Measurements from ENCODE around the gene COPZ2. TPM values are rescaled to one million over a fixed set of nuclear protein-coding genes. Genes with fewer than 3 reads are reported as not detected.
A peak's percentile ranks its signal among the peaks of the same experiment; 100 is the strongest.

Gene COPZ2
- total RNA-seq, 1 donor from 2014 or later: 50.6 TPM

DNA sequence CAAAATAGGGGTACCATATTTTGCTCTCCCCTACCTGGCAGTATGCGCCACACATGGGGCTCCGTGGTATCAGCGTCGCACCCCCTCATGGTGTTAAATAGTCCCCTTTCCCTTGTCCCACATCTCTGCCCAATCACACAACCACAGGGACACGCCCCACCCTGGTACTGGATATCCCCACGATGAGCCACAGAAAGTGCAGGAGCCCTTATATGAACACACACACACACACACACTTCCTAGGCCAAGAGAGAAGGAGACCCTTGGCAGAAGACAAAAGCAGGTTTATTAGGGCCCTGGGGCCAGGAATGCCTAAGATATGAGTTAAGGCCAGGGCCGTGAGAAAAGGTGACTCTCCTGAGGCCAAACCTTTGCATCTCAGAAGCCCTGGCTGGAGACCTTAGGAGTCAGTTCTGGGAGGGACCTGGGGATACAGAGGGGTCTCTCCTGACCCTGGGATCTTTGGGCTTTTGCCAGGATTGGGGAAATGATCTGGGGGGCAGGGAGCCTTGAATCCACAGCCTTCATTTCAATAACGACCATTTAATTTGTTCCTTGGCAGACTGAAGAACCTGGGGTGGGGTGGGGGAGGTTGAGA, 11.6 kb downstream of the COPZ2 start:
- peaks cover 59% of the 10 kb centered on the region for H3K4me1 ChIP-seq
- no peak for DNase-seq
- peak overlapping the region; percentile 67 for H3K4me3 ChIP-seq

DNA sequence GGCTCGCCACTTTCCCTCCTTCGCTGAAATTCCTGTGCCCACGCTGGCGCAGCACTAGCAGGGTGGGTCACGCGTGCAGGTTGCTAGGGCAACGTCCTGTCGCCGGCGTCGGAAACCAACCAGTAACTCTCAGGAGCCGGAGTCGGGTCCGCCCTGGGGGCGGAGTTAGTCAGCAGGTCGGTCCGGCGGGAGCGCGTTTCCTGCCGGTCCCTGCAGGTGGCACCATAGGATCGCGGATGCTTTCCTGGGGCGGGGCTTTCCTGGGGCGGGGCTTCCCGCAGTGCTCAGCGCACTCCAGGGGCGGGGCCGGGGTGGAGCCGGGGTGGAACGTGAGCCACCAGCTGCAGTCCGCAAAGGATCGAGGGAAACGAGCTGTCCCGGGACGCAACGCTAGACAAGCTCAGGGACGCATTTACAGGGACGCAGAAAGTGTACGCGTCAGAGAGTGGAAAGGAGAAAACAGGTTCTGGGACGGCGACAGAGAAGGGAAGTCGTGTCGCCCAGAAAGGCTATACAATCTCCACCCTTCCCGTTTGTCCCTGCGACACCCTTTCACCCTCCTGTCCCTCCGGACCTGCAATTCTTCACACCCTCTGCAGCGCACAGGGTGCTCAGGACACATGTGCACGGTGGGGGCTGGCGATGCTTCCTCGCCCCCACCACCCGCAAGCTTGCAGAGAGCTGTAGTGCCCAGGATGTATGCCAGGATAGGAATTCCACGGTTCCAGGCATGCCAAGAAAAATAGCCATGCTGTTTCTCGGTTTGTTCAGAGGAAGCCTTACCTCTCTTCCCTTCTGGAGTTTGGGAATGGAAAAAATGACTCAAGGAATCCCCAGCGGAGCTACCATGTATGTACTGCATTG, 12.3 kb downstream of the COPZ2 start:
- TF ChIP-seq, protein P1, sequence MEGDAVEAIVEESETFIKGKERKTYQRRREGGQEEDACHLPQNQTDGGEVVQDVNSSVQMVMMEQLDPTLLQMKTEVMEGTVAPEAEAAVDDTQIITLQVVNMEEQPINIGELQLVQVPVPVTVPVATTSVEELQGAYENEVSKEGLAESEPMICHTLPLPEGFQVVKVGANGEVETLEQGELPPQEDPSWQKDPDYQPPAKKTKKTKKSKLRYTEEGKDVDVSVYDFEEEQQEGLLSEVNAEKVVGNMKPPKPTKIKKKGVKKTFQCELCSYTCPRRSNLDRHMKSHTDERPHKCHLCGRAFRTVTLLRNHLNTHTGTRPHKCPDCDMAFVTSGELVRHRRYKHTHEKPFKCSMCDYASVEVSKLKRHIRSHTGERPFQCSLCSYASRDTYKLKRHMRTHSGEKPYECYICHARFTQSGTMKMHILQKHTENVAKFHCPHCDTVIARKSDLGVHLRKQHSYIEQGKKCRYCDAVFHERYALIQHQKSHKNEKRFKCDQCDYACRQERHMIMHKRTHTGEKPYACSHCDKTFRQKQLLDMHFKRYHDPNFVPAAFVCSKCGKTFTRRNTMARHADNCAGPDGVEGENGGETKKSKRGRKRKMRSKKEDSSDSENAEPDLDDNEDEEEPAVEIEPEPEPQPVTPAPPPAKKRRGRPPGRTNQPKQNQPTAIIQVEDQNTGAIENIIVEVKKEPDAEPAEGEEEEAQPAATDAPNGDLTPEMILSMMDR (IDR thresholded peaks at IDR 0.05; ENCODE audit: borderline replicate concordance): peak; percentile 79
- Histone ChIP-seq H3K4me3 (peak overlapping the region; percentile 67), H3K27me3 (ENCODE audit: low read depth) (peaks cover 27% of the 10 kb centered on the region), H3K36me3 (no peaks in the 10 kb centered on the region), H3K27ac (replicated peaks) (peak overlapping the region; percentile 90), H3K9me3 (replicated peaks) (no peaks in the 10 kb centered on the region), H3K4me1 (peaks cover 51% of the 10 kb centered on the region)
- peak; percentile 97 for DNase-seq
- intact Hi-C loops (cut with micrococcal nuclease): no loop called here

More for the DNA sequence above, 11.6 kb downstream of the COPZ2 start:
- Histone ChIP-seq H3K27ac (replicated peaks) (peak overlapping the region; percentile 90), H3K27me3 (ENCODE audit: low read depth) (peaks cover 27% of the 10 kb centered on the region), H3K36me3 (no peaks in the 10 kb centered on the region), H3K9me3 (replicated peaks) (no peaks in the 10 kb centered on the region)
- intact Hi-C loops (cut with micrococcal nuclease): loop anchor here (2.0 kb wide), 2 partner anchors 49 to 105 kb away; no protein-coding TSS in a partner anchor
- TF ChIP-seq, protein P1 (IDR thresholded peaks at IDR 0.05; ENCODE audit: borderline replicate concordance): no peak

DNA sequence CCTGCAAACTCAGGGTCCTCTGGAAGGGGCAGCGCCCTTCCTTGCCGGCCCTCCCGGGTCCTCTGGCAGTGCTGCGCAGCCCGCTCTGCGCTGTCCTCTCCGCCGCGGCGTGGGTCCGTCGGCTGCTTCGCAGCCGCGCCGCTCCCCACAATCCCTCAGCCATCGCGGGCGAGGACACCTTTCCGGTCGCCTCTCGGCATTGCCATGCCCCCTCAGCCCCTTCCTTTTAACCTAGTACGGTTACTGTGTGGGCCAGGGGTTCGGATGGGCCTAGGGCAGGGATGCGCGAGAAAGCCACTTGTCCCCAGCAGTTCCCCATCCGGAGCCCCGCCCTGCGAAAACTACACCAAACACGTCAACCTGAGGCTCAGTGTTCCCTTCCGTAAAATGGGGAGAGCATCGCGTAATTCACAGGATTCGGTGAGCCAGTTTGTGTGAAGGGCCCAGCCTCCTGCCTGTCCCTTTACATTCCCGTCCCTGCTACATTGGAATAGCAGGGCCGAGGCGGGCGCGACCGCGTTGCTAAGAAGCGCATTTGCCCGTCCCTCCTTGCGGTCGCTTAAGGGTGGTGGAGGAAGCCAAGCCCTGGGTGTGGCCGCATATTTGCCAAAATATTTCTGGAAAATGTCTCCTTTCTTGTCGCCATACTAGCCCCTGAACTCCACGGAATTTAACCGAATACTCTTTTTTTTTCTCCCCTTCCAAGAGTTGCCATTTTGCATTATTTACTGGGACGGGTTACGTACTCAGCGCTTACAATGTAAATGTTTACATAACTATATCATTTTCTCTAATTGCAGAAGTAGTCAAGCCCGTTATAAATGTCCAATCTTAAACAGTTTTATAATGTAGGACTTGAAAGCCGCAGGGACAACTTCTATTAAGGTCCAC, 13.2 kb downstream of the COPZ2 start:
- Histone ChIP-seq H3K4me1 (peaks cover 50% of the 10 kb centered on the region), H3K9me3 (replicated peaks) (no peaks in the 10 kb centered on the region), H3K27ac (replicated peaks) (peak overlapping the region; percentile 90), H3K27me3 (ENCODE audit: low read depth) (peaks cover 29% of the 10 kb centered on the region), H3K4me3 (peak overlapping the region; percentile 67), H3K36me3 (no peaks in the 10 kb centered on the region)
- intact Hi-C loops (cut with micrococcal nuclease): no loop called here
- DNase-seq: peak; percentile 50
- TF ChIP-seq, protein P1 (IDR thresholded peaks at IDR 0.05; ENCODE audit: borderline replicate concordance): no peak

DNA sequence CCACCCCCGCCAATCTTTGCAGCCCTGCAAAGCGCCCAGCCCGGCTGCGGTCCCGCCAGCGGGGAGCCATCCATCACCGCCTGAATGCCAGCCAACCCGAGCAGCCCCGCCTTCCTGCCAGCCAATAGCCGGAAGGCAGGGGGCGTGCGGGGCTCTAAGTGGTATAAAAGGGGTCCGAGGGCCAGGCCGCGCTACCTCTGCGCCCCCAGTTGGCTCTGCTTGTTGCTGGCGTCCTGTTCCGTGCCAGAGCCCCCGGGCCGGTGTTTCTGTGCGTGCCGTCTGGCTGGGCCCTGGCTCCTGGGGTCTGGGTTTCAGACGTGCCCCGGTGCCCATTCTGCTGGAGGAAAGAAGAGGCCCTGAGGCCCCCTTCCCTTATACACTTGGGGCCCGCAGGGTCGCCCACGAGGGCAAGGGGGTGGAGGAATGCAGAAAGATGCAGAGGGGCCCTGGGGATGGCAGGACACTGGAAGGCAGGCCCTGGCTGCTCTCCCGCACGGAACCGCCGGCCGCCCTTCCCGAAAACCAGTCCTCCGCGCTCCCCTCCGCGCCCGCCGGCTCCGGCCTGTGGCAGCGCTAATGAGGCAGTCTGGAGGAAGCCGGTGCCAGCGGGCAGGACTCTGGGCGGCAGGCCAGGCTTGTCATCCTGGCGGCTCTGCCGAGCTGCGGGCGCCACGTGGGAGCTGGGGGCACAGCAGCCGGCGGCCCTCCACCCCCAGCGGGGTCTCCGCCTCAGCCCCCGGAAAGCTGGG, 14.0 kb downstream of the COPZ2 start:
- TF ChIP-seq, protein P1 (IDR thresholded peaks at IDR 0.05; ENCODE audit: borderline replicate concordance): peak; percentile 51
- peaks cover 37% of the 10 kb centered on the region for H3K27me3 ChIP-seq (ENCODE audit: low read depth)

More for the DNA sequence above, 14.0 kb downstream of the COPZ2 start:
- H3K4me1 ChIP-seq: peaks cover 50% of the 10 kb centered on the region
- intact Hi-C loops (cut with micrococcal nuclease): no loop called here
- H3K36me3 ChIP-seq: no peaks in the 10 kb centered on the region
- peak overlapping the region; percentile 90 for H3K27ac ChIP-seq (replicated peaks)
- peak overlapping the region; percentile 67 for H3K4me3 ChIP-seq
- DNase-seq: peak; percentile 85
- H3K9me3 ChIP-seq (replicated peaks): no peaks in the 10 kb centered on the region

Data from left ventricle myocardium inferior (tissue), 1 donor.